ENCODE results near the gene ADAM22.
"Not testable (repeated sequence)": the region's sequence is repeated elsewhere in the genome, so short reads cannot be mapped to it uniquely, and the experiment has no call there.

The ADAM22 gene

GRCh38 chr7:88153378-88153777, 219.3 kb downstream of the ADAM22 start:
- DNase-seq (ENCODE audit: low read depth in 2 of 3, low spot score in 2 of 3): no peak

DNA sequence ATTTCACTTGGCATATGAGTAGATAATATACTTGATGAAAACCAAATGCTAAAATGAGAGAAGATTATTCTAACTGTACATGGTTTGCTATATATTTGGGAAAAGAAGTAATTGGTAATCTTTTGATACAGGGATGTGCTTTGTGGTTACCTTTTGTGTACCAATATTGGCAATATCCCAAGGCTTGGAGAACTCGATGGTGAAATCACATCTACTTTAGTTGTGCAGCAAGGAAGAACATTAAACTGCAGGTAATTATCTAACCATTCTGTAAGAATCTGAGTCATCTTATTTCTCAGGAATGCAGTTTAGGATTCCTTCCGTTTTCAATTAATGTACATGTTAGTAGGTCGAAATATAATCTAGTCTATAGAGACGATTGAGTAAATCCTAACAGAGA, 221.7 kb downstream of the ADAM22 start:
- no peak for DNase-seq (ENCODE audit: low read depth in 2 of 3, low spot score in 2 of 3)

- DNase-seq (ENCODE audit: low read depth in 2 of 3, low spot score in 2 of 3): no peak
Observed at GRCh38 chr7:88156356-88156755, 222.3 kb downstream of the ADAM22 start.

GRCh38 chr7:88159741-88160140, 225.7 kb downstream of the ADAM22 start:
- DNase-seq (ENCODE audit: low read depth in 2 of 3, low spot score in 2 of 3): not testable (repeated sequence)

DNA sequence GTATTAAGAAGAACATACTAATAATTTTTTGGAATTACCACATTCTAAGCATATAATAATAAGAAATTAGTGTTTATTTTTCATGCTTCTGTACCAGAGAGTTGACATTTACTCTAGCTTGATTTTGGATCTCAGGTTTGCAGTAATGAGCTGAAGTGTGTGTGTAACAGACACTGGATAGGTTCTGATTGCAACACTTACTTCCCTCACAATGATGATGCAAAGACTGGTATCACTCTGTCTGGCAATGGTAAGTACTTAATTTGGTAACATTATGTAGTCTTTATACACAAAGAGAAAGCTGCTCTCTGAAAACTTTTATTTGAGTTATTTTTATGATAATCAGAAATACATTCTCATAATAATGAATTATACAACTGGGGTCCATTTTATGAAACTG, 231.6 kb downstream of the ADAM22 start:
- no peak for DNase-seq (ENCODE audit: low read depth in 2 of 3, low spot score in 2 of 3)

- DNase-seq (ENCODE audit: low read depth in 2 of 3, low spot score in 2 of 3): no peak
Observed at GRCh38 chr7:88167223-88167622, 233.2 kb downstream of the ADAM22 start.

- DNase-seq (ENCODE audit: low read depth in 2 of 3, low spot score in 2 of 3): no peak
Observed at GRCh38 chr7:88167721-88168120, 233.7 kb downstream of the ADAM22 start.

- no peak for DNase-seq (ENCODE audit: low read depth in 2 of 3, low spot score in 2 of 3)
Observed at GRCh38 chr7:88169717-88170320, 235.8 kb downstream of the ADAM22 start.

GRCh38 chr7:88172842-88173241, 238.8 kb downstream of the ADAM22 start:
- DNase-seq (ENCODE audit: low read depth in 2 of 3, low spot score in 2 of 3): no peak

DNA sequence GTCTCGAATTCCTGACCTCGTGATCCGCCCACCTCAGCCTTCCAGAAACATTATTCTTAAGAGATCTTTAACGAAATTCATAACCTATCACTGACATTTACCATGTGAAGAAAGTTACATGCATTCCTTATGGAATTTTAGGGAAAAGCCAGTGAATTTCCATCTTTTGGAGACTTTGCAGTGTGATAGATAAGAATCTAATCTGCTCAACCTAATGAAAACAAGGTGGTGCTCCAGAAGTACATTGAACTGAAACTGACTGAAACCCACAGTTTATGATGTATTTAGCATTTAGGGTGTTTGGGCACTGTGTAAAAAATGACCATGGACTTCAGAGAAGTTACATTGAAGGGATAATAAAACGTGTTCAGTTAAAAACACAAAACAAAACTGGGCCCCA, 242.1 kb downstream of the ADAM22 start:
- no peak for DNase-seq (ENCODE audit: low read depth in 2 of 3, low spot score in 2 of 3)

GRCh38 chr7:88183051-88183450, 249.0 kb downstream of the ADAM22 start:
- no peak for DNase-seq (ENCODE audit: low read depth in 2 of 3, low spot score in 2 of 3)

- peak in 1 of 3 experiments; percentile 6 for DNase-seq (ENCODE audit: low read depth in 2 of 3, low spot score in 2 of 3)
Observed at GRCh38 chr7:88184848-88185304, 250.8 kb downstream of the ADAM22 start.

- DNase-seq (ENCODE audit: low read depth in 2 of 3, low spot score in 2 of 3): no peak
Observed at GRCh38 chr7:88185650-88186049, 251.6 kb downstream of the ADAM22 start.

GRCh38 chr7:88191911-88192310, 257.9 kb downstream of the ADAM22 start:
- no peak for DNase-seq (ENCODE audit: low read depth in 2 of 3, low spot score in 2 of 3)

- DNase-seq (ENCODE audit: low read depth in 2 of 3, low spot score in 2 of 3): no peak
Observed at GRCh38 chr7:88200261-88200660, 266.2 kb downstream of the ADAM22 start.

DNA sequence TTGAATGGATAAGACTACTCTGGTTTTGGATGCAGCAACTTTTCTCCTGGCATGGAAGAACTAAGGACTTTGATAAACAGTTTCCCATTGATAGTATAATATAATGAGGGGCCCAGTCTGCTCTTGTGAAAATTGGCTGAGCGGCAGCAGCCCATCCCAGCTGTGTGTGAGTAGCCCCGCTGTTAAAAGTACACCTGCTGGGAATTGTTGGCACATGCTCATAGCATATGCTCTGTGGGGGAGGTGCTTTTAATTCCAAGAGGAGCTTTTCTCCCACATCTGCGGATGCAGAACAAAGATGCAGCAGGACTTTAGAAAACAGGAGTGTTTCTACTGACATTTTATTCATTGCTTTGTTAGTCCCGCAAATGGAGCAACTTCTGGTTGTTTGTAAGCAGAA, 266.7 kb downstream of the ADAM22 start:
- DNase-seq (ENCODE audit: low read depth in 2 of 3, low spot score in 2 of 3): no peak

DNA sequence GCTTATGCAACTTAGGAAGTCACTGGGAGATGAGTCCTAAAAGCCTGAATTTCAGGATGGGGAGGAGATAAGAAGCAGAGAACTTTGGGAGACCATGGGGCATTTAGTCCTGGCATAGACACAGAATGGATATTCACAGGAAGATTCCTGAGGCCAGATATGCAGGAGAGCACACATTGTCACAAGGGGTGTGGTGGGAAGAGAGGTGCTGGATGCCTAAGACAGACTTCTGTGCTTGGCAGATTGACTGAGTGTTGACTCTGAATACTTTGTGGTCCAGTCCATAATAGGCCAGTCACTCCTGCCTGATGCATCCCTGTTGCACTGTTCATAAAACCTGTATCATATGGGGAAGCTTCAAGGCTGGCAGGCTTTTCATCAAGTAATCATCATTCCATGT, 267.3 kb downstream of the ADAM22 start:
- no peak for DNase-seq (ENCODE audit: low read depth in 2 of 3, low spot score in 2 of 3)

GRCh38 chr7:88202278-88202677, 268.2 kb downstream of the ADAM22 start:
- no peak for DNase-seq (ENCODE audit: low read depth in 2 of 3, low spot score in 2 of 3)

GRCh38 chr7:88202799-88203198, 268.7 kb downstream of the ADAM22 start:
- no peak for DNase-seq (ENCODE audit: low read depth in 2 of 3, low spot score in 2 of 3)

- no peak for DNase-seq (ENCODE audit: low read depth in 2 of 3, low spot score in 2 of 3)
Observed at GRCh38 chr7:88203401-88203800, 269.4 kb downstream of the ADAM22 start.

- DNase-seq (ENCODE audit: low read depth in 2 of 3, low spot score in 2 of 3): no peak
Observed at GRCh38 chr7:88204525-88205110, 270.6 kb downstream of the ADAM22 start.

GRCh38 chr7:88205179-88205578, 271.1 kb downstream of the ADAM22 start:
- DNase-seq (ENCODE audit: low read depth in 2 of 3, low spot score in 2 of 3): no peak

GRCh38 chr7:88206254-88206653, 272.2 kb downstream of the ADAM22 start:
- no peak for DNase-seq (ENCODE audit: low read depth in 2 of 3, low spot score in 2 of 3)
